RPMI8226 (cell line): ENCODE measurements around the gene FANCI.

ENCODE experiments used
- DNase-seq: peaks from one replicate; pipeline ENCODE4 v3.0.0-alpha.2; 2015

The FANCI gene

GRCh38 chr15:89308236-89308635 lies 64.5 kb downstream of the FANCI start:
- DNase-seq: no peak

- DNase-seq: no peak
These were observed 66.2 kb downstream of the FANCI start for GRCh38 chr15:89309993-89310392.

- DNase-seq: no peak
These were observed 71.7 kb downstream of the FANCI start for GRCh38 chr15:89315375-89315929.

- no peak for DNase-seq
These were observed 72.7 kb downstream of the FANCI start for GRCh38 chr15:89316504-89316903.

- DNase-seq: no peak
These were observed 73.5 kb downstream of the FANCI start for GRCh38 chr15:89317186-89317720.

GRCh38 chr15:89319678-89320077 lies 75.9 kb downstream of the FANCI start:
- DNase-seq: no peak

- no peak for DNase-seq
These were observed 76.4 kb downstream of the FANCI start for GRCh38 chr15:89320200-89320599.

GRCh38 chr15:89321521-89322410 lies 78.0 kb downstream of the FANCI start:
- peak; percentile 41 for DNase-seq

- DNase-seq: no peak
These were observed 79.0 kb downstream of the FANCI start for GRCh38 chr15:89322822-89323221.

- DNase-seq: no peak
These were observed 80.0 kb downstream of the FANCI start for GRCh38 chr15:89323825-89324224.

GRCh38 chr15:89325039-89325803 lies 81.4 kb downstream of the FANCI start:
- no peak for DNase-seq

- no peak for DNase-seq
These were observed 82.5 kb downstream of the FANCI start for GRCh38 chr15:89326316-89326715.

- DNase-seq: no peak
These were observed 83.3 kb downstream of the FANCI start for GRCh38 chr15:89327113-89327512.

GRCh38 chr15:89328398-89329254 lies 84.8 kb downstream of the FANCI start:
- DNase-seq: no peak

GRCh38 chr15:89329329-89330084 lies 85.7 kb downstream of the FANCI start:
- no peak for DNase-seq

GRCh38 chr15:89330119-89330518 lies 86.3 kb downstream of the FANCI start:
- no peak for DNase-seq

GRCh38 chr15:89330881-89331595 lies 87.3 kb downstream of the FANCI start:
- DNase-seq: no peak

- peak; percentile 41 for DNase-seq
These were observed 88.7 kb downstream of the FANCI start for GRCh38 chr15:89332446-89332845.

- DNase-seq: no peak
These were observed 89.5 kb downstream of the FANCI start for GRCh38 chr15:89333011-89333860.

- peak; percentile 77 for DNase-seq
These were observed 90.3 kb downstream of the FANCI start for GRCh38 chr15:89333959-89334509.
